GM19467 (cell line): ENCODE measurements around the gene HTR3B.
"Not testable (repeated sequence)": the region's sequence is repeated elsewhere in the genome, so short reads cannot be mapped to it uniquely, and the experiment has no call there.

Source experiments
- ATAC-seq: cut with Tn5 transposase; IDR thresholded peaks from one replicate; pipeline ENCODE4 v1.9.1; 2021; ENCODE audit warnings: mild to moderate bottlenecking, moderate library complexity; ENCODE audit not compliant: unreplicated experiment

The HTR3B gene

DNA sequence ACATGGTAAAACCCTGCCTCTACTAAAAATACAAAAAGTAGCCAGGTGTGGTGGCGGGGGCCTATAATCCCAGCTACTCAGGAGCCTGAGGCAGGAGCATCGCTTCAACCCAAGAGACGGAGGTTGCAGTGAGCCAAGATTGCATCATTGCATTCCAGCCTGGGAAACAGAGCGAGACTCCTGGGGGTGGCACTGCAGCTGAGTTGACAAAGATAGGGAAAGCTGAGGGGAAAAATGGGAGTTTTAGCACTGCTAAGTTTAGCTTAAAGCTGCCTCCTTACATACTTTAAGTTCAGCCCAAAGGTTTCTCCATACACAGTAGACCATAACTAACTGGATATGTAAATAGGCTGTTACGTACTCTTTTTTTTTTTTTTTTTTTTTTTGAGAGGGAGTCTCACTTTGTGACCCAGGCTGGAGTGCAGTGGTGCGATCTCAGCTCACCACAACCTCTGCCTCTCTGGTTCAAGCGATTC lies 20.2 kb upstream of the HTR3B start:
- ATAC-seq: no peak

DNA sequence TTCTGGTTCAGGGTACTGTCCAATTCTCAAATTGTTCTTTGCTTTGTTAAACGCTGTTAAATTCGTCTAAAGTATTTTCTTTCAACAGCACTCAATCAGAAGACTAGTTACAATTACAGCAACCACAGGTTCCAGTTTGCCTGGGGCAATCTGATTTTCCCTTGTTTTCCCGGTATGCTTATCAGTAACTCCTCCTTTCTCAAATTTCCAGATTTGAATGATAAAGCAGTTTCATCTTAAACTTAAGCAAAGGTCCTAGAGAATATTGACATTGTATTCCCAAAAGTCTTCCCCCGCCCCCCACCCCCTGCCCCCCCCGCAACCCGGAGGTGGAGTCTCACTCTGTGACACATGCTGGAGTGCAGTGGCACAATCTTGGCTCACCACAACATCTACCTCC lies 18.7 kb upstream of the HTR3B start:
- no peak for ATAC-seq

DNA sequence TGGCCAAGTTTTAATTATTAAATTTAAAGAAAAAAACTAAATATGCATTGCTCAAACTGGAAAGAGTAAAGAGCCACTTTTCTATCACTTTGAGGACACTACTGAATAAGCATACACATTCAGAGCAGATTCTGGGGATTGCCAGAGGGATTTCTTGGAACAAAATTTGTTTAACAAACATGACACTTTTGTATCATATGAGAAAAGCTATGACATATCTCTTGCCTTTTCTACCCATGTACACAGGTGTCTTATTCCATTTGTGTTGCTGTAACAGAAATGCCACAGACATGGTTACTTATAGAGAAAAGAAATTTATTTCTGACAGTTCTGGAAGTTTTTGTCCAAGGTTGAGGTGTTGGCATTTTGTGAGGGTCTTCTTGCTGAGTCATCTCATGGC lies 15.7 kb upstream of the HTR3B start:
- ATAC-seq: no peak

DNA sequence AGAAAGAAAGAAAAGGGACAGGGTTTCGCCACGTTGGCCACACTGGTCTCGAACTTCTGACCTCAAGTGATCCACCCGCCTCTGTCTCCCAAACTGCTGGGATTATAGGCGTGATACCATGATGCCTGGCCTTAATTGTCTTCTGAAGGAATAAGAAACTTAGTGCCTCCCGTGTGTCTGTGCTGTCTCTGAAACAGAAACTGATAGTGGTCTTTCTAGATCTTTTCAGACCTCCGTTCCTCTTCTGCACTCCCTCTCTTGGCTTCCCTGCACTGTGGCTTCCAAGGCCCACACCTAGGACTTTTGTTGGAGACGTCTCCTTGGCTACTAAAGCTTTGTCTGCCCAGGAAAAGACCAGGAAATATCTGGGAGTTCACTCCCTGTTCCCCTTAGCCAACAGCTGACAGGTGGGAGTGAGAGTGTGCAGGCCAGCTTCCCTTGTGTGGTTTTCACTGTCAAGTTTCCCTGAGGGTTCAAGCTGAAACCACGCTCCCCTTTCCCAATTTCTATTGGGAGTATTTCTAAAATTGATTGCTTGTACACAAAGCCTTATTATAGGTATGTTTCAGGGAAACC lies 10.1 kb upstream of the HTR3B start:
- no peak for ATAC-seq

DNA sequence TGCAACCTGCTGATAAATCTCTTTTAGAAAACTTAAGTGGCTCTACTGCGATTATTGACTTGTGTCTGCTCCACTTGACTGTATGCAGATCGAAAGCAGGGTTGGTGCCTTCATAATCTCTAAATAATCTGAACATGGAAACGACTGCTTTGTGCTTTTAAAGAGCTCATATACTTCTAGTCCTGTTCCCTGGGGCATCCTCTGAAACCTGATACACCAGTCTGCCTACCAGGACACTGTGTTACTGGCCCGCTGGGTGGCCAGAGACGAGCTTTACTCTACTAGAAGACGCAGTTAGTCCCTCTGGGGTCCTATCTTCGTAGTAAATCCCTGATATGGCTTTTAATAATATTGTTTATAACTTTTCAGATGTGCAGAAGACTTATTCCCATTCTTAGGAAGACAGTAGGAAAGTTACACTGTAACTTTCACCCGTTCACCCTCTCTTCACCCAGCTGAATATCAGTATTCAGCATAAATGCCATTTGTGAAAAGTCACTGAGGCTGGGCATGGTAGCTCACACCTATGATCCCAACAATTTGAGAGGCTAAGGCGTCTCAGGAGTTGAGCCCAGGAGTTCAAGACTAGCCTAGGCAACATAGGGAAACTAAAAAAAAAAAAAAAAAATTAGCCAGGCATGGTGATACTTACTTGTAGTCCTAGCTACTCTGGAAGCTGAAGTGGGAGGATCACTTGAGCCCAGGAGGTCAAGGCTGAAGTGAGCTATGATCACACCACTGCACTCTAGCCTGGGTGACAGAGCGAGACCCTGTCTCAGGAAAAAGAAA lies 9.0 kb upstream of the HTR3B start:
- ATAC-seq: no peak

DNA sequence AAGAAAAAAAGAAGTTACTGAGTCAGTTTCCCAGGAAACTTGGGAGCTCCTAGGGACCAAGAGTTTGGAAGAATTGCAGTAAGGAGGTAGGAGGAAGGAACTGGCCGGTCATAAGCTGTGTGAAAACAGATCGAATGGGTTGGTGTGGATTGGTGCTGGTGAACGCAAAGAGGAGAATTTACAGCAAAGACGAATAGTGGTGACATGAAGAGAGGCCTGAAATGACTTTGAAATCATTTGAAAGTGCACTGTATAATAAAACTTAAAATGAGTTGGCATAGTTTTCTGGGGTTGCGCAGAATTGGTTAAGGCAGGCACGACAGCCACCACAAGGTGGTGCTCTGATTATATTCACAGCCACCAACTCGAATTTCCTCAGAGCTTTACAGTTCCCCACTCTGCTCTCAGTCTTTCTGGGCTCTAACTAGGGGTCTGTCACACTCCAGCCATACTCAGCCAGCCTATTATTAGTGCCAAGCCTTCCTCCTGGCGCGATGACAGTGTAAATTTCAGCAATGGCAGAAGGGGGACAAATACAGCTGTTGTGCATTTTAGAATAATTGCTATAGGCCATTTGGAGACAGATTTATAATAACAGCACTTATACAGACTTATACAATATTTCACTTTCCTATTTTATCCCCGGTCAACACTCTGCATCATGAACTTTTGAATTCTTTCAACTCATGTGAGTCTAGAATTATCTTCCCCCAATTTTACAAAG lies 8.3 kb upstream of the HTR3B start:
- ATAC-seq: no peak

DNA sequence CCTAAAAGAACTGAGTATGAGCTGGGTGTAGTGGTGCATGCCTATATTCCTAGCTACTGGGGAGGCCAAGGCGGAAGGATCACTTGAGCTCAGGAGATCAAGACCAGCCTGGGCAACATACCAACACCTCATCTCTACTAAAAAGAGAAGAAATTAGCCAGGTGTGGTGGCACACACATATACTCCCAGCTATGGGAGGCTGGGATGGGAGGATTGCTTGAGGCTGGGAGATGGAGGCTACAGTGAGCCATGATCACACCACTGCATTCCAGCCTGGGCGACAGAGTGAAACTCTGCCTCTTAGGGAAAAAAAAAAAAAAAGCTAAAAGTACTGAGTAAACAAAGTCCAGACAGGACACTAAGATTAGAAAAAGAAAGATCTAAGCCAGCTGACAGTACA lies 3.5 kb upstream of the HTR3B start:
- no peak for ATAC-seq

DNA sequence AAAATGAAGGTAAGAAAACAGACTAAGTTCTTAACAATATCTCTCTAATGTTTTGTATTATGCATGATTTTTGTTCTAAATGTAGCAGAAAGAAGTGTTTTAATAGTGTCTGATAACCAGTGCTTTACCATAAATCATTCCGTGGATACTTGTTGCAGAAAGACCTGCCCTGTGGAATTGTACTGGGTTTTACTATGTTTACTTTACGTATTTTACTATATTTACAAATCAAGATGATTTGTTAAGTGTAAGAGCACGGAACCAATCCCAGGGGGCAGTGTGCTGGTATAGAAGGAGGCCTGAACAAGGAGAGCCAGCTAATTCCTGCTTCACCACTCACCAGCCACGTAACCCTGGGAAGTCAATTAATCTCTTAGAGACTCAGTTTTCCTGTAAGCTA lies 1.4 kb downstream of the HTR3B start:
- no peak for ATAC-seq

DNA sequence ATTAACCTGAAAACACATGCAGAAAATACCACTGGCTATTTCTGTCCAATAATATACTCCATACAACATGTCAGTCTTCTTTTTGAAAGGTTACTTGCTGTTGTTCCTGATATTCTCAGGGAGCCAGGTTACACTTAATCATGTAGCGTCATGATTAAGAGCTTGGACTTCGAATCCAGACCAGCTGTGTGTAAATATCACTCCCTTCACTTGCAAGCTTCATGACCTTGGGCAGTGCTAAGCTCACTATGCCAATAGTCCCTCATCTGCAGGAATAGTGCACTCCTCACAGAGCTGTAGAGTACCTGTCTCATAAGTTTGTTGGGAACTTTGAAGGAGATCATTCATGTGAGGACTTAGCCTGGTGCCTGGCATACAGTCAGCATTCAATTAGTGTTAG lies 1.9 kb downstream of the HTR3B start:
- no peak for ATAC-seq

DNA sequence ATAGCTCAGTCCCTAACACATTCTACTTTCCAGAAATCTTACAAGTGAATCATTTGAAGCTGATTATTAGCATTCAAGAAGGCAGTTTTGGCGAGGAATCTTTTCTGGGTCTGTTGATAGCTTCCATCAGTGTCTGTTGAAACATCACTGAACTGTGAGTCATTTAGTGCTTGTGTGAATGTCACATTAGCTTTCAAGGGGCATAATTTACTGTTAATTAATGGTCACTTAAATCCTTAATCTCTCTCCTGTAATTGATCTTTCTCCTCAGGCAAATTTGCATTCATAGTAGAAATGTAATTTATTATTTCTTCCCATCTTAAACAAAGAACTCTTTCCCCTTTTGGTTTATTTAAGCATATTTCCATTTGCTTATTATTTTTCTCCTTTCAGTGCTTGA lies 2.6 kb downstream of the HTR3B start:
- ATAC-seq: no peak

DNA sequence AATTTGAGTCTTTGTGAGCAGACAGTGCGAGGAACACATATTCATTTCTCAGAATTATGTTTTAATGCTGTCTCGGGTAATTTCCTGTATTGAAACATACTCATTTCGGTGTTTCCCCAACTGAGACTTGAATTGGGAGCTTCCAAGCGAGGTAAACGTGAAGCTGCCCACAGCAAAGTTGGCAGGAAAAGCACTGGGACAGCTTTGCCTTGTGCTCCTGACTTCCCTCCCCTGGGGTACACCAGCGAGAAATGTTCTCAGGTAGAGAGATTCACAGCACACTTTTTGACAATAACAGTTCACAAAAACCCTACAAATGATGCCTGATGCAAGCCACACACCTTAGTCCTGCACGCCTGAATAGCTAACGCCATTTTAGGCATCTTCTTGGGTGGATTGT lies 3.1 kb downstream of the HTR3B start:
- ATAC-seq: no peak

DNA sequence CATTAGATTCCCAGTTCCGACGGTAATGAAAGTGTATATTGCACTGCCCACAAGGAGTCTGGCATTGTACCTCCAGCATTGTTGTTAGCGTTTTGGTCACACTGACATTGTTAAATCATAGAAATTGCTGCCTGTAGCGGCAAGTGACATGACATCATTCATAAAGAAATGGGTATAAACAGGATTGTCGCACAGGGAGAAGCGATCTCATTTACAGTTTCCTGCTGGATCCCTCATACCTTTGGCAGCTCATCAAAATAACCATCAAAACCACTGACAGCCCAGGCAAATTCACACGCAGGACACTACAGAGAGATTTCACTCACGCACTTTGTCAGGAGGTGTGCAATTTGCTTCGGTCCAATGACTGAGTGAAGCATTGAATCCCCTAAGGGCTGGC lies 3.5 kb downstream of the HTR3B start:
- no peak for ATAC-seq

DNA sequence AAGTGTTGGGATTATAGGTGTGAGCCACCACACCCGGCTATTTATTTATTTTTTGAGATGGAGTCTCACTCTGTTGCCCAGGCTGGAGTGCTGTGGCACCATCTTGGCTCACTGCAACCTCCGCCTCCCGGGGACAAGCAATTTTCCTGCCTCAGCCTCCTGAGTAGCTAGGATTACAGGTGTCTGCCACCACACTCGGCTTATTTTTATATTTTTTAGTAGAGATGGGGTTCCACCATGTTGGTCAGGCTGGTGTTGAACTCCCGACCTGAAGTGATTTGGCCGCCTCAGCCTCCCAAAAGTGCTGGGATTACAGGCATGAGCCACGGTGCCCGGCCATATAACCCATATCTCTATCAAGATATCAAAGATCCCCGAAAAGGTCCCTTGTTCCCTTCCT lies 6.9 kb downstream of the HTR3B start:
- ATAC-seq: not testable (repeated sequence)

DNA sequence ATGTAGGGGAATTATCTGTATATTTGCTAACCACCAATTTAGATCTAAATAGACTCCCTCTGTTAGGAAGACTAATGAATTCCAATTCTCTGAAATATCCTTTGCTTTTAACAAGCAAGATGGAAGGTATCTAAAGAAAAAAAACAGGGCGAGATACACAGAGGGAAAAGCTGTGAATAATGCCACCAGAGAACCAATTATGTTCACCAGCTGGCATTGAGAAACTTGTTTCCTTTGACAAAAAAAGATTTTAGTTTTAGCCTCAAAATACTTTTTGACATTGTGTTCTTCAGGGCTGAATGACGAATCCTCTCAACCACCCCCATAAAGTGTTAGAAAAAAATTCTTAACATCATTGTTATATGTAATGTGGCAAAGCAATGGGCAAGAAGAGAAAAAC lies 19.0 kb downstream of the HTR3B start:
- ATAC-seq: no peak

DNA sequence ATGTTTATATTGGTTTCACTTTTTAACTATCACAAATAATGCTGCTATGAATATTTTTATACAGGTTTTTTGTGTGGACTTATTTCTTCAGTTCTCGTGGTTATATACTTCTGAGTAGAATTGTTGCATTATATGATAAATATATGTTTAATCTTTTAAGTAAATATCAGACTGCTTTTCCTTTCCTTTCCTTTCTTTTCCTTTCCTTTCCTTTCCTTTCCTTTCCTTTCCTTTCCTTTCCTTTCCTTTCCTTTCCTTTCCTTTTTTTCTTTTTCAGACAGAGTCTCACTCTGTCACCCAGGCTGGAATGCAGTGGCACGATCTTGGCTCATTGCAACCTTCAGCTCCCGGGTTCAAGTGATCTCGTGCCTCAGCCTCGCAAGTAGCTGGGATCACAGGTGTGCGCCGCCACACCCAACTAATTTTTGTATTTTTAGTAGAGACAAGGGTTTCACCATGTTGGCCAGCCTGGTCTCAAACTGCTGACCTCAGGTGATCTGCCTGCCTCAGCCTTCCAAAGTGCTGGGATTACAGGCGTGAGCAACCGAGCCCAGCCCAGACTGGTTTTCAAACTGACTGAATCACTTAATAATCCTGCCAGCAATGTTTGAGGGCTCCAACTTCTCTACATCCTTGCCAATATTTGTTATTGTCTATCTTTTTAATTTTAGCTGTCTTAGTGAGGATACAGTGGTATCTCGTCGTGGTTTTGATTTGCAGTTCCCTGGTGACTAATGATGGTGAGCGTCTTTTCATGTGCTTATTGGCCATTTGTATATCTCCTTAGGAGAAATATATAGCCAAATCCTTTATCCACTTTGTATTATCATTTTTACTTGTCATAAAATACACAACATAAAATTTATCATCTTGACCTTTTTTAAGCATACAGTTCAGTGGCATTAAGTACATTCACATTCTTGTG lies 21.9 kb downstream of the HTR3B start:
- no peak for ATAC-seq

DNA sequence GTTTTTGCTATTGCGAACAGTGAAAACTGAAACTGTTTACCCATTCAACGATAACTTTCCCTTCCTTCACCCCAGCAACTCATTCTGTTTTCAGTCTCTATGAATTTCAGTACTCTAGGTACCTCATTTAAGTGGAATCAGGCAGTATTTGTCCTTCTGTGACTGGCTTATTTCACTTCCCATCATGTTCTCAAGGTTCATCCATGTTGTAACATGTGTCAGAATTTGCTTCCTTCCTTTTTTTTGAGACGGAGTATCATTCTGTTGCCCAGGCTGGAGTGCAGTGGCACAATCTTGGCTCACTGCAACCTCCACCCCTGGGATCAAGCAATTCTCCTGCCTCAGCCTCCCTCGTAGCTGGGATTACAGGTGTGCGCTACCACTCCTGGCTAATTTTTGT lies 23.7 kb downstream of the HTR3B start:
- no peak for ATAC-seq

DNA sequence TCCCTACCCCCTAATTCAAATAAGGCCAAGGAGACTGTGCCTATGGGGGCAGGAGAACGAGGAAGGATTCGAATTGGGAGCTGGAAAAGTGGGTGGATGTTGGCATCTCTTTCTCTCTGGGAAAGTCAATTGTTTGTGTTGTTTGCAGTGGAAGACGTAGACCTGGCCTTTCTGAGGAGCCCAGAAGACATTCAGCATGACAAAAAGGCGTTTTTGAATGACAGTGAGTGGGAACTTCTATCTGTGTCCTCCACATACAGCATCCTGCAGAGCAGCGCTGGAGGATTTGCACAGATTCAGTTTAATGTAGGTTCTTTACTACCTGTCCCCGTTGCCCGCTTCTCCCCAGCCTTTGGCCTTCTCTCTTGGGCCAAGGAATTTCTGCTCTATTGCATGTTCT lies 28.2 kb downstream of the HTR3B start:
- no peak for ATAC-seq

DNA sequence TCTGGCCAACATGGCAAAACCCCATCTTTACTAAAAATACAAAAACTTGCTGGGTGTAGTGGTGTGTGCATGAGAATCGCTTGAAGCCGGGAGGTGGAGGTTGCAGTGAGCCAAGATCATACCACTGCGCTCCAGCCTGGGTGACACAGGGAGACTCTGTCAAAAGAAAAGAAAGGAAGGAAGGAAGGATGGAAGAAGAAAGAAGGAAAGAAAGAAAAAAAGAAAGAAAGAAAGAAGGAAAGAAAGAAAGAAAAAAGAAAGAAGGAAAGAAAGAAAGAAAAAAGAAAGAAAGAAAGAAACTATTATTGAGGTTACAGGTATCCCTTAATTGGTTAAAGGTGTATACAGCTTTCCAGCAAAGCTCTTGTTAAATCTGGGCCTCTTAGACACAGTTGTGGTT lies 29.6 kb downstream of the HTR3B start:
- ATAC-seq: not testable (repeated sequence)

DNA sequence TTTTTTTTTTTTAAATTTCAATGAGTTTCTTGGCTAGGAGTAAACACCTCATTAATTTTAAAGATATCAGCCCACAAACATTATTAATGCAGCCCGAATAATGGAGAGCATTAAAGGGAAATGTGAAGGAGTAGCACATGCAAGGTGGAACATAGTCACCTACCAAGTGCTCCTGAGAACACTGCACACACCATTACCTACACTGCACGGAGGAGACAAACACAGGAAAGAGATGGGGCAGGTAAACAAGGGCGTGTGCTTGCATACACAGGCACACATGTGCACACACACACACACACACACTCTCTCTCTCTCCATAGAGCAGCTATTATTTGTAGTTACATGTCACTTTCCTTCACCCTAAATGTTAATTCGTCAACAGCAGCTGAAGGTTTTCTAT lies 30.2 kb downstream of the HTR3B start:
- ATAC-seq: no peak

DNA sequence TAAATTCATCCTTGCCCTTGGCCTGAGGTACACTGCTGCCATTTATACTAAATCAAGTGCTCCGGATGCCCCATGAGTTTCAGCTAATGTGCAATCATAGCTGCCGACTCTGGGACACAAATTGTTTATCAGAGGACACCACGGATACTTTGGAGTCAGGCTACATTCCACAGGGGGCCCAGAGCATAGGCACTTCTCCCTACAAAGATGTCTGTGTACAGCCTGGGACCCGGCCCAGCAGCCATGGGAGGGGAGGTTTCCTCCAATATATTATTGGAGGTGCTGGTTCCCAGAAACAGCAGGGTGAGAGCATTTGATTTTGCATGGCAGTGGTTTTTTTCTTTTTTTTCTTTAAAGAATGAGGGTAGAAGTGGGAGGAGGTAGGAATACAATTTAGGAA lies 31.3 kb downstream of the HTR3B start:
- no peak for ATAC-seq

DNA sequence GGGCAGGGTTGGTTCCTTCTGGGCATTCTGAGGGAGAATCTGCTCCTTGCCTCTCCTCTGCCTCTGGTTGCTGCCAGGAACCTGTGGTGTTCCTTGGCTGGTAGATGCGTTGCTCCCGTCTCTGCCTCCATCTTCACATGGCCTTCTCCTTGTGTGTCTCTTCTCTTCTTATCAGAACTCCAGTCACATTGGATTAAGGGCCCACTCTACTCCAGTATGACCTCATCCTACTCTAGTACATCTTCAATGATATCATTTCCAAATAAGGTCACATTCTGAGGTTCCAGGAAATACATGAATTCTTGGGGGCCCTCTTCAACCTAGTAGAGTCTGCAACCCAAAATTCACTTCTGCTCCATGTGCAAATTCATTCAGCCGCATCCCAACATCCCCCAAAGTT lies 33.3 kb downstream of the HTR3B start:
- ATAC-seq: no peak
